MCF 10A (cell line): ENCODE measurements around the gene PNKD. TPM values are rescaled to one million over a fixed set of nuclear protein-coding genes. Genes with fewer than 3 reads are reported as not detected.

Experiments
- BruUV-seq: library from RNA; stranded (reverse); fragments of 400-500 nt; replicated peaks from 2 replicates; lab custom pipeline; 2021; lab: Mats Ljungman, UMichigan
- CTCF ChIA-PET: fragments of 300-600 bp; sonication (Branson Sonifier 250); formaldehyde crosslinking; extraction: SDS; loops from one replicate; lab custom pipeline; 2021; ENCODE audit warnings: antibody characterized with exemption, inconsistent platforms; lab: Yijun Ruan, JAX
- POLR2A ChIA-PET: fragments of 300-600, 350-650 bp; sonication (Branson Sonifier 250); formaldehyde crosslinking; extraction: SDS; loops from one replicate; lab custom pipeline; 2020; ENCODE audit warnings: antibody characterized with exemption, inconsistent platforms; lab: Yijun Ruan, JAX
- DNase-seq: peaks from one replicate; pipeline ENCODE4 v3.0.0-alpha.2; 2018; ENCODE audit not compliant: unreplicated experiment
- H3K27ac Mint-ChIP-seq: one replicate; pipeline ENCODE4 v1.8.0; 2022; ENCODE audit warnings: mild to moderate bottlenecking, low read depth, mixed read lengths; ENCODE audit not compliant: unreplicated experiment
- H3K27me3 Mint-ChIP-seq: one replicate; pipeline ENCODE4 v1.8.0; 2022; ENCODE audit warnings: mixed read lengths; ENCODE audit not compliant: insufficient read depth, unreplicated experiment
- H3K36me3 Mint-ChIP-seq: one replicate; pipeline ENCODE4 v1.8.0; 2022; ENCODE audit warnings: mild to moderate bottlenecking, moderate library complexity, mixed read lengths; ENCODE audit not compliant: insufficient read depth, unreplicated experiment
- H3K4me1 Mint-ChIP-seq: one replicate; pipeline ENCODE4 v1.8.0; 2022; ENCODE audit warnings: mixed read lengths; ENCODE audit not compliant: insufficient read depth, unreplicated experiment
- H3K4me3 Mint-ChIP-seq: one replicate; pipeline ENCODE4 v1.8.0; 2022; ENCODE audit warnings: mild to moderate bottlenecking, moderate library complexity, mixed read lengths; ENCODE audit not compliant: unreplicated experiment
- H3K9me3 Mint-ChIP-seq: one replicate; pipeline ENCODE4 v1.8.0; 2022; ENCODE audit warnings: mixed read lengths; ENCODE audit not compliant: unreplicated experiment
- intact Hi-C: fragments of 100-400 bp; cut with micrococcal nuclease; formaldehyde crosslinking; loops from 2 replicates; pipeline ENCODE4 v1.14.1; 2022
- total RNA-seq: library from RNA; stranded (reverse); gene quantifications from 2 replicates; pipeline ENCODE4 v1.2.3, GENCODE V29; 2022
- TF ChIP-seq, protein P1 (sequence below): fragments of 200-600 bp; IDR thresholded peaks from one replicate; pipeline ENCODE4 v1.8.0; 2022; ENCODE audit warnings: antibody characterized with exemption, mild to moderate bottlenecking; ENCODE audit not compliant: unreplicated experiment

Gene PNKD
- total RNA-seq, 1 experiment from 2014 or later: 23.1 TPM

DNA sequence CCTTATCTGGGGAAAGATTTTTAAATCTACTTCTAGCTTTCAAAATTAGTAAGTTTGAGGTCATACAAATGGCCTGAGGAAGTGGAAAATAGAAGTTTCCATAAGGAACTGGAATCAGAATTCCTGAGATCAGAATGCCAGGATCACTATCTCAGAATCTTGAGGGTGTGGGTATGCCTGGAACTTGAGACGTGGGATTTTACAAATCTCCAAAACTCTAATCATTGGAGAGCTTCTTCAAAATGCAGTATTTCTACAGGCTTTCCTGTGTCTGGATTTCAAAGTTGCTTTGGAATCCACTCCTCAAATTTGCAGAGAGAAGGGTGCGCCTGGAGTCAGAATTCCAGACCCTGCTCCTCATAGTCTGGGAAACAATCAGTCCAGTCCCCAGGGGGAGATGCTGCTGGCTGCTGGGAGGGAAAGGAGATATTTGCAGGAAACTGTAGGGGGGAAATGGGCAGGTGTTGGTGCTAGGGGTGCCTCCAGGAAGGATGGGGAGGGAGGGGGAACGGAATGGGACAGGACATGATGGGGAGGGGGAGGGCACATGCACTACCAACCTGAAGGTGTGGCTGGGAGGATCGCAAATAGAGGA, 55.3 kb downstream of the PNKD start:
- peaks cover 17% of the 10 kb centered on the region for H3K4me1 Mint-ChIP-seq
- no peak overlapping the region for H3K4me3 Mint-ChIP-seq
- no peak overlapping the region for H3K27ac Mint-ChIP-seq
- H3K36me3 Mint-ChIP-seq: no peaks in the 10 kb centered on the region
- no peak for DNase-seq
- no TSS peak for BruUV-seq
- TF ChIP-seq, protein P1, sequence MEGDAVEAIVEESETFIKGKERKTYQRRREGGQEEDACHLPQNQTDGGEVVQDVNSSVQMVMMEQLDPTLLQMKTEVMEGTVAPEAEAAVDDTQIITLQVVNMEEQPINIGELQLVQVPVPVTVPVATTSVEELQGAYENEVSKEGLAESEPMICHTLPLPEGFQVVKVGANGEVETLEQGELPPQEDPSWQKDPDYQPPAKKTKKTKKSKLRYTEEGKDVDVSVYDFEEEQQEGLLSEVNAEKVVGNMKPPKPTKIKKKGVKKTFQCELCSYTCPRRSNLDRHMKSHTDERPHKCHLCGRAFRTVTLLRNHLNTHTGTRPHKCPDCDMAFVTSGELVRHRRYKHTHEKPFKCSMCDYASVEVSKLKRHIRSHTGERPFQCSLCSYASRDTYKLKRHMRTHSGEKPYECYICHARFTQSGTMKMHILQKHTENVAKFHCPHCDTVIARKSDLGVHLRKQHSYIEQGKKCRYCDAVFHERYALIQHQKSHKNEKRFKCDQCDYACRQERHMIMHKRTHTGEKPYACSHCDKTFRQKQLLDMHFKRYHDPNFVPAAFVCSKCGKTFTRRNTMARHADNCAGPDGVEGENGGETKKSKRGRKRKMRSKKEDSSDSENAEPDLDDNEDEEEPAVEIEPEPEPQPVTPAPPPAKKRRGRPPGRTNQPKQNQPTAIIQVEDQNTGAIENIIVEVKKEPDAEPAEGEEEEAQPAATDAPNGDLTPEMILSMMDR: no peak
- CTCF ChIA-PET: interaction anchor here (0.6 to 1.6 kb wide), 5 partner anchors 10 to 1915 kb away, joined by 3 to 10 read pairs (median 3); partner anchors contain the start of gene CATIP
- no peaks in the 10 kb centered on the region for H3K27me3 Mint-ChIP-seq
- H3K9me3 Mint-ChIP-seq: no peaks in the 10 kb centered on the region
- intact Hi-C loops: no loop called here
- POLR2A ChIA-PET: interaction anchor here (1.3 kb wide), 1 partner anchor 10 kb away, joined by 3 read pairs; no protein-coding TSS in a partner anchor

- H3K27me3 Mint-ChIP-seq: no peaks in the 10 kb centered on the region
- peaks cover 17% of the 10 kb centered on the region for H3K4me1 Mint-ChIP-seq
- H3K9me3 Mint-ChIP-seq: no peaks in the 10 kb centered on the region
- H3K27ac Mint-ChIP-seq: no peak overlapping the region
- no TSS peak for BruUV-seq
- CTCF ChIA-PET: interaction anchor here (0.6 to 1.6 kb wide), 4 partner anchors 9 to 140 kb away, joined by 3 to 10 read pairs (median 4); partner anchors contain the start of gene CATIP
- DNase-seq: no peak
- intact Hi-C loops: no loop called here
- no peaks in the 10 kb centered on the region for H3K36me3 Mint-ChIP-seq
- H3K4me3 Mint-ChIP-seq: no peak overlapping the region
- TF ChIP-seq, protein P1: no peak
- POLR2A ChIA-PET: interaction anchor here (1.3 kb wide), 1 partner anchor 9 kb away, joined by 3 read pairs; no protein-coding TSS in a partner anchor
Observed at GRCh38 chr2:218326315-218326714, 56.0 kb downstream of the PNKD start.

DNA sequence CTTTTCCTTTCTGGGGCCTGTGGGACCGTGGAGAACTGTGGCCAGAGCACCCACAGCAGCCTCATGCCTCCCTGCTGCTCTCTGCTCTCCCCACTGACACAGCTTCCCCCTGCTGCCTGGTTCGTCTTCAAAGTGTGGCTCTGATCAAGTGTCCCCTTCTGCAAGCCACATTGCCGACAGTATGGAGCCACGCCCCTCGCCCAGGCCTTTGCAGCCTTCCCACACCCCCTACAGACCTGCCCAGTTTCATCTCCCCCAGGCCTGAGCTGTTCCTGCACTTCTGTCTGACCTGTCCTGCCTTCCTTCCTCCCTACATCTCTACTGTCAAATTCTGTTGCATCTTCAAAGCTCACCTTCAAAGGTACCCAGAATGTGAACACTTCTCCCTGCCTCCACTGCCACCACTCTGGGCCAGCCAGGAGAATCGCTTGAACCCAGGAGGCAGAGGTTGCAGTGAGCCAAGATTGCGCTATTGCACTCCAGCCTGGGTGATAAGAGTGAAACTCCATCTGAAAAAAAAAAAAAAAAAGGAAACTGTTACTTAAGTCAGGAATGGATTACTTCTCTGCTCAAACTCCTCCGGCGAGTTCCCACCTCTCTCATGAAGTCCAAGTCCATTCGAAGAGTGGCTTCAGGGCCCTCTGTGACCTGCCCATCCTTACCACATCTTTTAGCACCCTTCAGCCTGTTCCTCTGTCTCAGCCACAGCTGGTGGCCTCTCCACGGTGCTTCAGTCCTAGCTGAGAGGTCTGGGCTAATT, 57.3 kb downstream of the PNKD start:
- Mint-ChIP-seq H3K36me3 (no peaks in the 10 kb centered on the region), H3K27ac (peak overlapping the region; percentile 54), H3K4me1 (peaks cover 11% of the 10 kb centered on the region), H3K4me3 (no peak overlapping the region), H3K27me3 (no peaks in the 10 kb centered on the region), H3K9me3 (no peaks in the 10 kb centered on the region)
- TF ChIP-seq, protein P1: no peak
- POLR2A ChIA-PET: no interaction called here
- intact Hi-C loops: no loop called here
- CTCF ChIA-PET: interaction anchor here (1.6 kb wide), 1 partner anchor 29 kb away, joined by 10 read pairs; the partner anchor contains the start of gene CATIP
- DNase-seq: no peak
- no TSS peak for BruUV-seq

GRCh38 chr2:218328294-218328693, 58.0 kb downstream of the PNKD start:
- no peaks in the 10 kb centered on the region for H3K36me3 Mint-ChIP-seq
- intact Hi-C loops: no loop called here
- no peaks in the 10 kb centered on the region for H3K9me3 Mint-ChIP-seq
- no peak overlapping the region for H3K4me3 Mint-ChIP-seq
- DNase-seq: no peak
- no peaks in the 10 kb centered on the region for H3K27me3 Mint-ChIP-seq
- ChIA-PET CTCF (no interaction called here), POLR2A (interaction anchor here (0.6 kb wide), 1 partner anchor 1783 kb away, joined by 3 read pairs; no protein-coding TSS in a partner anchor)
- BruUV-seq: no TSS peak
- H3K27ac Mint-ChIP-seq: peak overlapping the region; percentile 54
- peaks cover 10% of the 10 kb centered on the region for H3K4me1 Mint-ChIP-seq
- TF ChIP-seq, protein P1: no peak
